GM12872 (cell line): ENCODE measurements around the gene RUNDC1.

Experiments used
- TF ChIP-seq, protein P1 (sequence below): IDR thresholded peaks from 3 replicates; pipeline ENCODE4 v1.5.1; 2011; ENCODE audit warnings: low read depth, mild to moderate bottlenecking, low read length, moderate library complexity; ENCODE audit not compliant: insufficient read depth

Gene RUNDC1

DNA sequence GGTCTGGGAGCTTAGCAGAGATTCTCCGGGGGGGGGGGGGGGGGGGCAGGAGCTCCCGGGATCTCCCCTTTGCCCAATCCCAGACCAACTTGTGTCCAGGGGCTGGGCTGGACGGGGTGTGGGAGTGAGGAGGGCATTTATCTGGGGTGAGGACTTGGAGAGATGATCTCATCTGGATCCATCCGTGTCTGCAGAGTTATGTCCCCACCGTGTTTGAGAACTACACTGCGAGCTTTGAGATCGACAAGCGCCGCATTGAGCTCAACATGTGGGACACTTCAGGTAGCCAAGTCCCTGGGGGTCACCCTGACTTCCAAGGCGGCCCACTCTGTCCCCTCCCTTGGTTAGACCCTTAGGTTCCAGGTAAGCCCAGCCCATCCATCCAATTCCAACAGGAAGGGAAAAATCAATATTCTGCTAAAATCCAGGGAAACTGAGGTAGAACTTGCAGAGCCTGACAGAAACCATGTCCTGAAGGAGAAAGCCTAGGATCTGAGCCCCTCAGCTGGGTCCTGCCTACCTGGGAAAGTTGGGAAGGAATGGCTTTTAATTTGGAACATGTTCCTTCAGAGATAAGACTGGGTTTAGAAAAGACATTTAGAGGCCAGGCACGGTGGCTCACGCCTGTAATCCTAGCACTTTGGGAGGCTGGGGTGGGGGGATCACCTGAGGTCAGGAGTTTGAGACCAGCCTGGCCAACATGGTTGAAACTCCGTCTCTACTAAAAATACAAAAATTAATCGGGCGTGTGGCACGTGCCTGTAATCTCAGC, 45.6 kb downstream of the RUNDC1 start:
- TF ChIP-seq, protein P1, sequence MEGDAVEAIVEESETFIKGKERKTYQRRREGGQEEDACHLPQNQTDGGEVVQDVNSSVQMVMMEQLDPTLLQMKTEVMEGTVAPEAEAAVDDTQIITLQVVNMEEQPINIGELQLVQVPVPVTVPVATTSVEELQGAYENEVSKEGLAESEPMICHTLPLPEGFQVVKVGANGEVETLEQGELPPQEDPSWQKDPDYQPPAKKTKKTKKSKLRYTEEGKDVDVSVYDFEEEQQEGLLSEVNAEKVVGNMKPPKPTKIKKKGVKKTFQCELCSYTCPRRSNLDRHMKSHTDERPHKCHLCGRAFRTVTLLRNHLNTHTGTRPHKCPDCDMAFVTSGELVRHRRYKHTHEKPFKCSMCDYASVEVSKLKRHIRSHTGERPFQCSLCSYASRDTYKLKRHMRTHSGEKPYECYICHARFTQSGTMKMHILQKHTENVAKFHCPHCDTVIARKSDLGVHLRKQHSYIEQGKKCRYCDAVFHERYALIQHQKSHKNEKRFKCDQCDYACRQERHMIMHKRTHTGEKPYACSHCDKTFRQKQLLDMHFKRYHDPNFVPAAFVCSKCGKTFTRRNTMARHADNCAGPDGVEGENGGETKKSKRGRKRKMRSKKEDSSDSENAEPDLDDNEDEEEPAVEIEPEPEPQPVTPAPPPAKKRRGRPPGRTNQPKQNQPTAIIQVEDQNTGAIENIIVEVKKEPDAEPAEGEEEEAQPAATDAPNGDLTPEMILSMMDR: no peak

DNA sequence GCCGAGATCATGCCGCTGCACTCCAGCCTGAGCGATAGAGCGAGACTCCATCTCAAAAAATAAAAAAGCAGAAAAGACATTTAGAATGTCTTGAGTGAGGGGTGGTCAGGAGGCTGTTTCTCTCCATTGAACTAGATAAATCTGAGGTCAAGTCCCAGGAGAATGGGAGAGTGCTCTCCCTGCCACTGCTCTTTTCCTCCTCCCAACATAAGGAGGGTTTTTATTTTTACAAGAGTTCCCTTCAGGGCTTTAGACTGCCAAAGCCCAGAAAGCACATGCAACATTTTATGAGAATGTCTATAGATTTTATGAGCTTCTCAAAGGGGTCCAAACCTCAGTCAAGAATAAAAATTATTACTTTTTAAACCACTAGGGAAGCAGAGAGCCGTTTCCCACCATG, 46.2 kb downstream of the RUNDC1 start:
- TF ChIP-seq, protein P1: no peak

DNA sequence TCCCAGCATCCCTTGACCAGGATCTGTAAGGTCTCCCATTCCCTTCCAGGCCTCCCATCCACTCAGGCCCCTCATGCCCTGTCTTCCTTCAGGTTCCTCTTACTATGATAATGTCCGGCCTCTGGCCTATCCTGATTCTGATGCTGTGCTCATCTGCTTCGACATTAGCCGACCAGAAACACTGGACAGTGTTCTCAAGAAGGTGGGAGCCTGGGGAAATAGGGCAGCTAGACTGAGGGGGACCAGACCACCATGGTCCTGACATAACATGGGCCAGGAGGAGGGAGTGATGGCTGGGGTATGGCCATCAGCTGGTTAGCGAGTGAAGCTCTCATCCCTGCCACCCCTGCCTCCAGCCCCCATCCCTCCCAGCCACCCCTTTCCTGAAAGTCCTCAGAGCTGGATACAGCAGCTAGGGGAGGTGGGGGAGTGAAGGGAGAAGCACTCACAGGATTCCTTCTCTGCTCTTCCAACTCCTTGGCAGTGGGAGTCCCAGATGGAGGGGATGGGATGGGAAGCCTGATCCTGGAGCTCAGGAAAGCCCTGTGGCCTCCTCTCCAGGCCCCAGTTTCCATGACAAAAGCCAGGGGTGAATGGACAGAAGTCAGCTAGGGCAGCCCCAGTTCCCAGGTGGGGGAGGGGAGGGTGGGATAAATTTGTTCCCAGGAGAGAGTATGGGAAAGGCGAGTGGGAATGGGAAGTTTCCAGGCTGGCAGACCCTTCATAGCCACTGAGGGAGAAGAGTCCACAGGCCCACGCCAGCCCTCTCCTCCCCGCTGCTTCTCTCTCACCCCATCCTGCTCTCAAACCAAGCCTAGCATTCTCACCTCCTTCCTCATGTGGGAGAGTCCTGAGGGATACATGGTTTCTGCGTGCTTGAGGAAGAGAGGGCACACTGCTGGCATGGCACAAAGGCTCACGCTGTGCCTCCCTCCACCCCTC, 47.0 kb downstream of the RUNDC1 start:
- TF ChIP-seq, protein P1: no peak

DNA sequence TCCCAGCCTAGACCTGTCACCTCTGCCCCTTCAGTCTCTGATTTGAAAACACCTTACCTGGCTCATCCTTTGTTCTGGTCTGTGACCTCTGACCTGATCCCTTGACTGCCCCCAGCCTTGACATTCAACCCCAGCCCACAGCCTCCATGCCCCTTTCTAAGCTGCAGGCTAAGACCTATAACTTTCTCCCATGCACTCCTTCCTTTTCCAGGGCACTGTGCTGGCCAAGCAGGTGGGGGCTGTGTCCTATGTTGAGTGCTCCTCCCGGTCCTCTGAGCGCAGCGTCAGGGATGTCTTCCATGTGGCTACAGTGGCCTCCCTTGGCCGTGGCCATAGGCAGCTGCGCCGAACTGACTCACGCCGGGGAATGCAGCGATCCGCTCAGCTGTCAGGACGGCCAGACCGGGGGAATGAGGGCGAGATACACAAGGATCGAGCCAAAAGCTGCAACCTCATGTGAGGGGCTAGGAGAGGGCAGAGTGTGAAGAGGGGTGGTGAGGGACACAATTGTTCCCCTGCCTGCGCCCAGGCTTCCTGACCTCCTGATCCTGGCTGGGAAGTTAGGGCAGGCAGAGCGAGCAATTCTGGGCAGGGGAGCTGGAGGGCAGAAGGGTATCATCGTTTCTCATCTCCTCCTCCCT, 48.0 kb downstream of the RUNDC1 start:
- TF ChIP-seq, protein P1: no peak

DNA sequence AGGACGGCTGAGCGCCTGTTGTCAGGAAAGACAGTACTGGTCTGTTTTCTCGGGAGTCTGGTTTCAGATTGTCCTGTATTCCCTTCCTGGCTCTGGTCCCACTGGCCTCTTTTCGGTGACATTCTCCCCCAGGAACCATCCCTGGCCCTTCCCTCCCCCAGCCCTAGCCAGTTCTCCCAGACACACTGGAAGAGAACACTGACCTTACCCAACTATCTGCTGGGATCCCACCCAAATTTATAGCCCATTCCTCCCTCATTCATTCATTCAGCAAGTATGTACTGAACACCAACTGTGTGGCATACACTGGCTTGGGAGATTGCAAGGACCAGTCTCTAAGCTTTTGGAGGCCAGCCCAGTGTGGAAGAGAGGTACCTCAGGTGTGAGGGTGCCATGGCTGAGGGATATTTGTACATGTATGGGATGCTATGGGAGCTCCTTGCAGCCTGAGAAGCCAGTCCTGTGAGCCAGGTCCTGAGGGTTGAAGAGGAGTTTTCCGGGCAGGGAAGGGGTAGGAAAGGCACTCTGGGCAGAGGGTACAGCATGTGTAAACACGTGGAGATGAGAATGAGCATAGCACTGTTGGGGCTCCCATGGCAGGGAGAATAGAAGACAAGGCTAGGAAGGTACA, 49.9 kb downstream of the RUNDC1 start:
- TF ChIP-seq, protein P1: no peak

DNA sequence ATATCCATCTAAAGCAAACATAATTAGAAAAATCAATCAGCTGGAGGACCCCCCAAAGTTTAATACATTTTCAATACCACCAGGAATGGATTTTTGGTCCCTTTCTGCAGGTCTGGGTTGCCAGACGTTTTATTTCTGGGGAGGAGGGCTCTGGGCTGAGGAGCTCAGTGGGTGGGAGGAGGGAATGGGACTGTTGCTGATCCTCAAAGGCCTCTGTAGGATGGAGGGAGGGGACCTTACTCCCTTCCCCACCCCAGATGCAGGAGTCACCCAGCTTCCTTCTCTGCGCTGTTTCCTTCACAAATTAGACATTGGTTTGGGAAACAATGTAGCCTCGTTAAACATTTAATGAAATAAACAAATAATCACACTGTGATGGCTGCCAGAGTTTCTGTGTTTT, 51.3 kb downstream of the RUNDC1 start:
- TF ChIP-seq, protein P1: no peak
